Stomach (tissue), 9 donors: Measurements from ENCODE around the gene SUCLG2. TPM values are rescaled to one million over a fixed set of nuclear protein-coding genes. Genes with fewer than 3 reads are reported as not detected.
A peak's percentile ranks its signal among the peaks of the same experiment; 100 is the strongest.

Experiments used
- DNase-seq, 2 donors: peaks; one replicate each; pipeline versions ENCODE4 v3.0.0 to v3.0.0-alpha.2; 2013 to 2019
- H3K27ac ChIP-seq, 5 donors: fragments of 200-600 bp in 4 of 5; sonication (generic) in 4 of 5; one replicate each; pipeline ENCODE4 v1.5.1; 2013 to 2019; ENCODE audit warnings: mild to moderate bottlenecking in 1 of 5, moderate library complexity in 1 of 5
- H3K27me3 ChIP-seq, 3 donors: fragments of 200-600 bp; sonication (generic); one replicate each; pipeline ENCODE4 v1.5.1; 2017 to 2019; ENCODE audit warnings: mixed run types in 1 of 3
- H3K36me3 ChIP-seq, 4 donors: fragments of 200-600 bp; sonication (generic); 1 replicate in 3 of 4; 2 replicates in 1 of 4; pipeline ENCODE4 v1.5.1; 2016 to 2019
- H3K4me1 ChIP-seq, 4 donors: fragments of 200-600 bp; sonication (generic); one replicate each; pipeline ENCODE4 v1.5.1; 2016 to 2019
- H3K4me3 ChIP-seq, 4 donors: fragments of 200-600 bp; sonication (generic) in 3 of 4; one replicate each; pipeline ENCODE4 v1.5.1; 2016 to 2019; ENCODE audit warnings: mild to moderate bottlenecking in 1 of 4
- H3K9me3 ChIP-seq, 4 donors: fragments of 200-600 bp; sonication (generic); one replicate each; pipeline ENCODE4 v1.5.1; 2016 to 2019
- EP300 ChIP-seq: sonication (generic); formaldehyde crosslinking; IDR thresholded peaks from one replicate; pipeline ENCODE4 v1.6.1; 2017; ENCODE audit warnings: antibody characterized with exemption
- POLR2A ChIP-seq, 4 donors: fragments of 450-650 bp; IDR thresholded peaks; one replicate each; pipeline ENCODE4 v1.6.1; 2016; ENCODE audit warnings: antibody characterized with exemption in 4 of 4, control low read depth in 2 of 4, mild to moderate bottlenecking in 1 of 4, moderate library complexity in 1 of 4
- POLR2AphosphoS5 ChIP-seq, 3 donors: sonication (generic); formaldehyde crosslinking; IDR thresholded peaks; one replicate each; pipeline ENCODE4 v1.6.1; 2016; ENCODE audit warnings: antibody characterized with exemption in 3 of 3
- whole genome bisulfite sequencing, 5 donors: extraction: QIAGEN DNeasy Blood & Tissue Kit in 3 of 5; methylation state at CpG; one replicate each; pipeline versions ENCODE4 v1.1.5 to v1.1.7; 2013 to 2018; 5-methylcytosine and 5-hydroxymethylcytosine counted together
- intact Hi-C: fragments of 100-400 bp; cut with DNase I; formaldehyde crosslinking; loops from one replicate; pipeline ENCODE4 v1.15.1; 2023; ENCODE audit warnings: low total_unique reads
- polyA plus RNA-seq, 3 donors: library from polyadenylated mRNA; stranded (reverse); fragments of 200-250 nt; gene quantifications; one replicate each; pipeline ENCODE4 v1.2.3, GENCODE V29; 2013
- total RNA-seq, 5 donors: library from RNA; depleted of rRNA; stranded (reverse); fragments of >200 nt; gene quantifications; one replicate each; pipeline versions ENCODE4 v1.1.0 to v1.2.3, GENCODE V29; 2014 to 2016
- TF ChIP-seq, protein P1 (sequence below), 7 experiments: fragments of 450-650 bp in 4 of 7; fragments of 200-600 bp in 3 of 7; sonication (generic) in 3 of 7; IDR thresholded peaks; one replicate each; pipeline ENCODE4 v1.5.1; 2016 to 2019; ENCODE audit warnings: antibody characterized with exemption in 7 of 7, control low read depth in 2 of 7, mild to moderate bottlenecking in 1 of 7
- donor health status: healthy with polysubstance abuse.
- donor health status: Bipolar disorder and iron deficiency.
- donor health status: healthy.

The SUCLG2 gene
- total and polyA plus RNA-seq, 8 donors = 30.9 to 174 (median 74.9) TPM

DNA sequence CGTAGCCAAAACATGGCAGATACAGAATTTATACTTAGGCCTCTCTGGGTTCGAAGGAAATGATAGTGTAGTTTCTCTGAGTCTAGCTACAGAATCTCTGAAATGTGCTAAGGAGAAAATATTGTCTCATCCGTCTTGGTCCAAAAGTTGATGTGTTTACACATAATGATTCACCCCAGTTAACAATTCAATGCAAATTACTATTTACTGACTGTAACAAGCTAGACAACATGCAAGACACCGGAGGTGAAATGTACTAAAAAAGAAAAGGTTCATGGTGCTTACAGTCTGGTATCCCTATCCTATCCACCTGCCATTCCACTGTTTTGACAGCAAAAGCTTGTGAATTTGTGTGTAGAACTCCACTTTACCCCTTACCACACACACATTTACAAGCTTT lies 146.8 kb downstream of the SUCLG2 start:
- intact Hi-C loops = no loop called here
- no peaks in the 10 kb centered on the region for H3K27me3 ChIP-seq
- peaks cover 0 to 40% (median 29%) of the 10 kb centered on the region in 4 donors for H3K36me3 ChIP-seq
- H3K4me3 ChIP-seq = no peak overlapping the region
- TF ChIP-seq, protein P1, sequence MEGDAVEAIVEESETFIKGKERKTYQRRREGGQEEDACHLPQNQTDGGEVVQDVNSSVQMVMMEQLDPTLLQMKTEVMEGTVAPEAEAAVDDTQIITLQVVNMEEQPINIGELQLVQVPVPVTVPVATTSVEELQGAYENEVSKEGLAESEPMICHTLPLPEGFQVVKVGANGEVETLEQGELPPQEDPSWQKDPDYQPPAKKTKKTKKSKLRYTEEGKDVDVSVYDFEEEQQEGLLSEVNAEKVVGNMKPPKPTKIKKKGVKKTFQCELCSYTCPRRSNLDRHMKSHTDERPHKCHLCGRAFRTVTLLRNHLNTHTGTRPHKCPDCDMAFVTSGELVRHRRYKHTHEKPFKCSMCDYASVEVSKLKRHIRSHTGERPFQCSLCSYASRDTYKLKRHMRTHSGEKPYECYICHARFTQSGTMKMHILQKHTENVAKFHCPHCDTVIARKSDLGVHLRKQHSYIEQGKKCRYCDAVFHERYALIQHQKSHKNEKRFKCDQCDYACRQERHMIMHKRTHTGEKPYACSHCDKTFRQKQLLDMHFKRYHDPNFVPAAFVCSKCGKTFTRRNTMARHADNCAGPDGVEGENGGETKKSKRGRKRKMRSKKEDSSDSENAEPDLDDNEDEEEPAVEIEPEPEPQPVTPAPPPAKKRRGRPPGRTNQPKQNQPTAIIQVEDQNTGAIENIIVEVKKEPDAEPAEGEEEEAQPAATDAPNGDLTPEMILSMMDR (IDR thresholded peaks at IDR 0.05) = no peak
- no peak for TF ChIP-seq EP300
- no peak for TF ChIP-seq POLR2A (IDR thresholded peaks at IDR 0.05)
- TF ChIP-seq POLR2AphosphoS5 (IDR thresholded peaks at IDR 0.05) = no peak
- H3K4me1 ChIP-seq = peaks cover 0 to 9% (median 2%) of the 10 kb centered on the region in 4 donors
- H3K9me3 ChIP-seq = no peaks in the 10 kb centered on the region
- no peak overlapping the region for H3K27ac ChIP-seq
- WGBS, 5 donors = 89 to 94% (median 91%) methylated on average over 4 of the region's 4 CpGs
- no peak for DNase-seq

DNA sequence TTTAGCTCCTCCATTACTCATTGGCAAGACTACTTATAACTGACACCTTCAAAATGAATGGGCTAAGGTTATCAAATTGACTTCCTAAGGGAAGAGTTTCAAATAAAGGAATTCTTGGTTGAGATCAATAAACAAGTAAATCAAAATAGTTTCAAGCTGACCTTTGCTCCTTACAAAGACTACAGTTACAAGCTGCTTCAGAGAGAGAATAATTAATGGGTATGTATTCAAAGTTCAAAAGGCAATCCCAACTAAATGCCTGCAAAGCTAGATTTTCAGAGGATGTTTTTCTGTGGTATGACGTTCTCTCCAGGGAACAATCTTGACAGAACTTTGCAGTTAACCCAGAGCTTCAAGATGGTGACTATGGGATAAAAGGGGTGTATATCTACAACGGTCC lies 153.7 kb downstream of the SUCLG2 start:
- Histone ChIP-seq H3K4me3 (no peak overlapping the region), H3K27ac (no peak overlapping the region), H3K36me3 (peaks cover 0 to 26% (median 16%) of the 10 kb centered on the region in 4 donors), H3K27me3 (no peaks in the 10 kb centered on the region), H3K4me1 (peaks cover 0 to 20% (median 4%) of the 10 kb centered on the region in 4 donors), H3K9me3 (no peaks in the 10 kb centered on the region)
- intact Hi-C loops = no loop called here
- TF ChIP-seq, protein P1 (IDR thresholded peaks at IDR 0.05) = no peak
- no peak for TF ChIP-seq EP300
- no peak for TF ChIP-seq POLR2A (IDR thresholded peaks at IDR 0.05)
- TF ChIP-seq POLR2AphosphoS5 (IDR thresholded peaks at IDR 0.05) = no peak
- DNase-seq = no peak
- 78 to 87% (median 85%) methylated on average over 2 of the region's 2 CpGs for WGBS, 5 donors

DNA sequence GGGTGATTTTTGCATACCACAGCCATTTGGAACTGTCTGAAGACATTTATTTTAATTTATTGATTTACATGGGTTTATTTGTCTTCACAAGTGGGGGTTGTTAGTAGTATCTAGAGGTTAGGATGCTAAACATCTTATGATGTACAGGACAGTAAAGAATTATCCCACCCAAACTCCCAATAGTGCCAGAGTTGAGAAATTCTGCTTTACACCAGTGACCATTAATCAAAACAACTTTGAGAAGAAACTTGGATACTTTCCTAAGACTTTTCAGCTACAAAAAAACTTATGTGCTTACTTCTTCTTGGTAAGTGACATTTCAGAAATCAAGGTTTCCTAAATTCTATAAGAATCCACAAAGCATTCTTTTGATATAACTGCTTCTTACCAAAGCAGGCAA lies 156.7 kb downstream of the SUCLG2 start:
- H3K4me1 ChIP-seq = peaks cover 0 to 25% (median 6%) of the 10 kb centered on the region in 4 donors
- no peaks in the 10 kb centered on the region for H3K27me3 ChIP-seq
- H3K27ac ChIP-seq = no peak overlapping the region
- intact Hi-C loops = no loop called here
- H3K4me3 ChIP-seq = no peak overlapping the region
- H3K9me3 ChIP-seq = no peaks in the 10 kb centered on the region
- H3K36me3 ChIP-seq = peaks cover 0 to 30% (median 24%) of the 10 kb centered on the region in 4 donors
- DNase-seq = no peak
- TF ChIP-seq, protein P1 (IDR thresholded peaks at IDR 0.05) = no peak
- no peak for TF ChIP-seq EP300
- TF ChIP-seq POLR2AphosphoS5 (IDR thresholded peaks at IDR 0.05) = no peak
- no peak for TF ChIP-seq POLR2A (IDR thresholded peaks at IDR 0.05)

DNA sequence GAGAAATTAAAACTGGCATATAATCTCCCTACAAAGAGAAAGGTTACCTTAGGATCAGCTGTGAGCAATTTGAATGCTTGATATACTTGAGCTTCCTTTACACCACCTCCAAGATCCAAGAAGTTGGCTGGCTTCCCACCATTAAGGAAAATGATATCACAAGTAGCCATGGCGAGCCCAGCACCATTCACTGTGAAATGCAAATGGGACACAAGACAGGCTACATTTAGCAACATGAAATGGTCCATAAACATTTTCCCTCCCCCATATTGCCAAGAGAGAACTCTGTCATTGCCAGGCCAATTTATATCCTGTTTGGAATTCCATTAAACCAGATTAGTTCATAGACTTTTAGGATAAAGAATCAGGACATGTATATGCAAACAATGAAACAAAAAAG lies 158.7 kb downstream of the SUCLG2 start:
- WGBS, 5 donors = 40 to 57% (median 53%) methylated on average over 1 of the region's 1 CpG
- no peaks in the 10 kb centered on the region for H3K27me3 ChIP-seq
- H3K27ac ChIP-seq = peak overlapping the region in 3 of 5 donors; percentile 7 to 72 (median 33)
- peak in 1 of 2 donors; percentile 30 for DNase-seq
- peaks cover 0 to 28% (median 24%) of the 10 kb centered on the region in 4 donors for H3K36me3 ChIP-seq
- no peak overlapping the region for H3K4me3 ChIP-seq
- H3K4me1 ChIP-seq = peaks cover 0 to 31% (median 7%) of the 10 kb centered on the region in 4 donors
- TF ChIP-seq EP300 (no peak), POLR2AphosphoS5 (IDR thresholded peaks at IDR 0.05) (no peak), POLR2A (IDR thresholded peaks at IDR 0.05) (no peak)
- TF ChIP-seq, protein P1 (IDR thresholded peaks at IDR 0.05) = no peak
- intact Hi-C loops = no loop called here
- H3K9me3 ChIP-seq = no peaks in the 10 kb centered on the region
